Ishikawa (cell line): ENCODE results near the gene SF3B3.

Experiments
- CEBPB ChIP-seq: IDR thresholded peaks from 2 replicates; pipeline ENCODE4 v1.6.1; 2012
- EP300 ChIP-seq: IDR thresholded peaks from 2 replicates; pipeline ENCODE4 v1.6.1; 2012; ENCODE audit warnings: borderline replicate concordance
- FOXM1 ChIP-seq: IDR thresholded peaks from 2 replicates; pipeline ENCODE4 v1.6.1; 2012; ENCODE audit warnings: low read depth, borderline replicate concordance
- TAF1 ChIP-seq: IDR thresholded peaks from 2 replicates; pipeline ENCODE4 v1.6.1; 2012; ENCODE audit warnings: low read depth, mild to moderate bottlenecking
- TCF12 ChIP-seq: IDR thresholded peaks from 2 replicates; pipeline ENCODE4 v1.6.1; 2012; ENCODE audit warnings: low read depth
- TEAD4 ChIP-seq: IDR thresholded peaks from 2 replicates; pipeline ENCODE4 v1.6.1; 2012
- TF ChIP-seq, protein P1 (sequence below): IDR thresholded peaks from 2 replicates; pipeline ENCODE4 v1.6.1; 2012; ENCODE audit warnings: low read depth, mild to moderate bottlenecking
- TF ChIP-seq, protein P2 (sequence below): IDR thresholded peaks from 2 replicates; pipeline ENCODE4 v1.6.1; 2012
- TF ChIP-seq, protein P3 (sequence below): IDR thresholded peaks from 2 replicates; pipeline ENCODE4 v1.6.1; 2012

DNA sequence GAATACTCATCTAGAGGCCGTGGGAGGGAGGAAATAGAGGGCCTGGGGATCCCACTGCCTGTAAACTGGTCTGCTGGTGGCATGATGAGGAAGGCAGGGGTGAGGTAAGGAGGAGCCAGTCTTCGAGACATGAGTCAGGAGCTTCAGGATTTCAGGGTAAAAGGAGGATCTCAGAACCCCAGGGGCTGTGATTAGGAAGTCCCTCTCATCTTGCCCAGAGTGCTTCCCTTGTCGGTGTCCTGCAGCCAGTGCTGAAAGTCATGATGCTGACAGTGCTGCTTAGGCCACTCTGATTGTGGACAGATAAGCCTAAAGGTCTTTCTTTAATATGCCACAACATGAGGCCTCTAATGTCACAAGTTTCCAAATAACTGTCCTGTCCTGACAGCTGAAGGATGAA lies 29.8 kb upstream of the SF3B3 start:
- TF ChIP-seq CEBPB (no peak), FOXM1 (no peak), TCF12 (no peak), TEAD4 (no peak), EP300 (no peak), TAF1 (no peak)
- TF ChIP-seq, protein P1, sequence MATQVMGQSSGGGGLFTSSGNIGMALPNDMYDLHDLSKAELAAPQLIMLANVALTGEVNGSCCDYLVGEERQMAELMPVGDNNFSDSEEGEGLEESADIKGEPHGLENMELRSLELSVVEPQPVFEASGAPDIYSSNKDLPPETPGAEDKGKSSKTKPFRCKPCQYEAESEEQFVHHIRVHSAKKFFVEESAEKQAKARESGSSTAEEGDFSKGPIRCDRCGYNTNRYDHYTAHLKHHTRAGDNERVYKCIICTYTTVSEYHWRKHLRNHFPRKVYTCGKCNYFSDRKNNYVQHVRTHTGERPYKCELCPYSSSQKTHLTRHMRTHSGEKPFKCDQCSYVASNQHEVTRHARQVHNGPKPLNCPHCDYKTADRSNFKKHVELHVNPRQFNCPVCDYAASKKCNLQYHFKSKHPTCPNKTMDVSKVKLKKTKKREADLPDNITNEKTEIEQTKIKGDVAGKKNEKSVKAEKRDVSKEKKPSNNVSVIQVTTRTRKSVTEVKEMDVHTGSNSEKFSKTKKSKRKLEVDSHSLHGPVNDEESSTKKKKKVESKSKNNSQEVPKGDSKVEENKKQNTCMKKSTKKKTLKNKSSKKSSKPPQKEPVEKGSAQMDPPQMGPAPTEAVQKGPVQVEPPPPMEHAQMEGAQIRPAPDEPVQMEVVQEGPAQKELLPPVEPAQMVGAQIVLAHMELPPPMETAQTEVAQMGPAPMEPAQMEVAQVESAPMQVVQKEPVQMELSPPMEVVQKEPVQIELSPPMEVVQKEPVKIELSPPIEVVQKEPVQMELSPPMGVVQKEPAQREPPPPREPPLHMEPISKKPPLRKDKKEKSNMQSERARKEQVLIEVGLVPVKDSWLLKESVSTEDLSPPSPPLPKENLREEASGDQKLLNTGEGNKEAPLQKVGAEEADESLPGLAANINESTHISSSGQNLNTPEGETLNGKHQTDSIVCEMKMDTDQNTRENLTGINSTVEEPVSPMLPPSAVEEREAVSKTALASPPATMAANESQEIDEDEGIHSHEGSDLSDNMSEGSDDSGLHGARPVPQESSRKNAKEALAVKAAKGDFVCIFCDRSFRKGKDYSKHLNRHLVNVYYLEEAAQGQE: no peak
- TF ChIP-seq, protein P2, sequence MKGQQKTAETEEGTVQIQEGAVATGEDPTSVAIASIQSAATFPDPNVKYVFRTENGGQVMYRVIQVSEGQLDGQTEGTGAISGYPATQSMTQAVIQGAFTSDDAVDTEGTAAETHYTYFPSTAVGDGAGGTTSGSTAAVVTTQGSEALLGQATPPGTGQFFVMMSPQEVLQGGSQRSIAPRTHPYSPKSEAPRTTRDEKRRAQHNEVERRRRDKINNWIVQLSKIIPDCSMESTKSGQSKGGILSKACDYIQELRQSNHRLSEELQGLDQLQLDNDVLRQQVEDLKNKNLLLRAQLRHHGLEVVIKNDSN: no peak
- TF ChIP-seq, protein P3, sequence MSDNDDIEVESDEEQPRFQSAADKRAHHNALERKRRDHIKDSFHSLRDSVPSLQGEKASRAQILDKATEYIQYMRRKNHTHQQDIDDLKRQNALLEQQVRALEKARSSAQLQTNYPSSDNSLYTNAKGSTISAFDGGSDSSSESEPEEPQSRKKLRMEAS: no peak
